K562 (cell line): Measurements from ENCODE around the gene SUMF1. TPM values are rescaled to one million over a fixed set of nuclear protein-coding genes. Genes with fewer than 3 reads are reported as not detected.

Experiments
- ADNP ChIP-seq: fragments of 200-800 bp; sonication (Bioruptor generic); IDR thresholded peaks from 2 replicates; pipeline ENCODE4 v1.6.1; 2016; ENCODE audit warnings: missing genetic modification characterization, missing compliant biosample characterization
- ARID2 ChIP-seq: fragments of 450-650 bp; IDR thresholded peaks from 2 replicates; pipeline ENCODE4 v1.6.1; 2017; ENCODE audit warnings: antibody characterized with exemption, mild to moderate bottlenecking
- CHD4 ChIP-seq: fragments of 200-600 bp; sonication (generic); IDR thresholded peaks from 3 replicates; pipeline ENCODE4 v1.6.1; 2012; ENCODE audit warnings: low read depth, mild to moderate bottlenecking, mixed read lengths, low read length, inconsistent platforms; ENCODE audit not compliant: insufficient read depth, insufficient replicate concordance, poor library complexity, severe bottlenecking
- ELF1 ChIP-seq: fragments of 200-800 bp; sonication (Bioruptor generic); IDR thresholded peaks from 2 replicates; pipeline ENCODE4 v1.6.1; 2016; ENCODE audit warnings: missing genetic modification characterization, missing compliant biosample characterization
- FOXA3 ChIP-seq, 2 experiments: fragments of 450-650 bp in 1 of 2; sonication (generic) in 1 of 2; formaldehyde crosslinking; IDR thresholded peaks in 1 of 2; conservative IDR thresholded peaks in 1 of 2; 2 replicates each; pipeline versions ENCODE4 v1.4.0 to v1.8.0; 2020 to 2022; ENCODE audit warnings: mild to moderate bottlenecking in 2 of 2, missing genetic modification reagents in 1 of 2
- FOXJ2 ChIP-seq: fragments of 200-800 bp; sonication (Bioruptor generic); IDR thresholded peaks from 2 replicates; pipeline ENCODE4 v1.6.1; 2016; ENCODE audit warnings: missing genetic modification characterization, missing compliant biosample characterization
- FOXM1 ChIP-seq, 2 experiments: fragments of 450-650 bp in 1 of 2; sonication (generic) in 1 of 2; formaldehyde crosslinking in 1 of 2; IDR thresholded peaks; 2 replicates each; pipeline versions ENCODE4 v1.6.1 to v1.9.0; 2017 to 2022; ENCODE audit warnings: low read depth in 2 of 2, mild to moderate bottlenecking in 2 of 2, missing genetic modification reagents in 1 of 2, moderate library complexity in 1 of 2
- HDAC1 ChIP-seq, 2 experiments: fragments of 450-650 bp; IDR thresholded peaks; 2 replicates each; pipeline ENCODE4 v1.6.1; 2016 to 2017; ENCODE audit warnings: inconsistent platforms in 1 of 2, mild to moderate bottlenecking in 1 of 2, moderate library complexity in 1 of 2
- HINFP ChIP-seq: fragments of 450-650 bp; conservative IDR thresholded peaks from 2 replicates; pipeline ENCODE4 v1.6.1; 2016; ENCODE audit warnings: missing genetic modification characterization, low read depth, mild to moderate bottlenecking, control low read depth, missing compliant biosample characterization
- KDM1A ChIP-seq, 2 experiments: fragments of 450-650 bp; IDR thresholded peaks; 2 replicates each; pipeline ENCODE4 v1.6.1; 2016; ENCODE audit warnings: mild to moderate bottlenecking in 2 of 2
- MAFF ChIP-seq: IDR thresholded peaks from 2 replicates; pipeline ENCODE4 v1.6.1; 2012; ENCODE audit warnings: low read length, improper control_type of control experiment
- MTA2 ChIP-seq: fragments of 450-650 bp; IDR thresholded peaks from 2 replicates; pipeline ENCODE4 v1.6.1; 2016; ENCODE audit warnings: low read depth
- NKRF ChIP-seq: fragments of 450-650 bp; IDR thresholded peaks from 2 replicates; pipeline ENCODE4 v1.6.1; 2016; ENCODE audit warnings: borderline replicate concordance
- OTX1 ChIP-seq: fragments of 450-650 bp; formaldehyde crosslinking; IDR thresholded peaks from 2 replicates; pipeline ENCODE4 v1.4.0; 2022; ENCODE audit warnings: mild to moderate bottlenecking
- RBBP5 ChIP-seq: fragments of 200-600 bp; sonication (generic); IDR thresholded peaks from 2 replicates; pipeline ENCODE4 v1.6.1; 2012; ENCODE audit warnings: borderline replicate concordance, mild to moderate bottlenecking, low read length, control low read depth, inconsistent platforms; ENCODE audit not compliant: insufficient read depth, poor library complexity, severe bottlenecking
- RFX7 ChIP-seq: fragments of 250-450 bp; sonication (Bioruptor Pico); IDR thresholded peaks from 2 replicates; pipeline ENCODE4 v1.5.1; 2021; ENCODE audit warnings: mild to moderate bottlenecking
- SIRT6 ChIP-seq: IDR thresholded peaks from one replicate; pipeline ENCODE4 v1.6.1; 2012; ENCODE audit warnings: low read depth, mild to moderate bottlenecking, control low read depth, inconsistent platforms, low read length, moderate library complexity
- SOX6 ChIP-seq: fragments of 450-650 bp; IDR thresholded peaks from 2 replicates; pipeline ENCODE4 v1.6.1; 2014; ENCODE audit warnings: mild to moderate bottlenecking
- TAF1 ChIP-seq: IDR thresholded peaks from 2 replicates; pipeline ENCODE4 v1.6.1; 2011; ENCODE audit warnings: mild to moderate bottlenecking, low read length, moderate library complexity; ENCODE audit not compliant: insufficient read depth, control insufficient read depth, severe bottlenecking; ENCODE audit errors: extremely low read depth
- TAF7 ChIP-seq: fragments of 450-650 bp; IDR thresholded peaks from 2 replicates; pipeline ENCODE4 v1.6.1; 2016; ENCODE audit warnings: missing genetic modification characterization, missing compliant biosample characterization
- U2AF1 ChIP-seq: fragments of 200-400 bp; formaldehyde crosslinking; optimal IDR thresholded peaks from 2 replicates; pipeline ENCODE3; 2017; ENCODE audit warnings: mild to moderate bottlenecking, low read depth, low read length, moderate library complexity
- ZHX1 ChIP-seq: fragments of 150-350 bp; conservative IDR thresholded peaks from 2 replicates; pipeline ENCODE4 v1.6.1; 2014; ENCODE audit warnings: low read length
- ZNF174 ChIP-seq: fragments of 250-450 bp; sonication (Bioruptor Pico); IDR thresholded peaks from 2 replicates; pipeline ENCODE4 v1.4.0; 2020; ENCODE audit warnings: mild to moderate bottlenecking
- ZNF644 ChIP-seq: fragments of 200-800 bp; sonication (Bioruptor generic); IDR thresholded peaks from 2 replicates; pipeline ENCODE4 v1.6.1; 2016; ENCODE audit warnings: low read depth, missing genetic modification characterization, missing compliant biosample characterization
- polyA plus RNA-seq, 8 experiments: library from polyadenylated mRNA; depleted of rRNA in 4 of 8; stranded (reverse) in 5 of 8; unstranded in 3 of 8; fragments of >200 nt; fragmentation: Nextera tagmentation in 2 of 8; fragmentation: Illumina TruSeq in 1 of 8; extraction: Ambion mirVana in 2 of 8; extraction: Trizol in 1 of 8; gene quantifications; 2 replicates each; pipeline versions ENCODE4 v1.2.1 to v1.2.3, GENCODE V29; 2011 to 2014; ENCODE audit warnings: inconsistent platforms in 1 of 8, missing spikeins in 1 of 8
- total RNA-seq, 7 experiments: library from RNA; depleted of rRNA in 6 of 7; stranded (reverse); fragments of >200 nt in 6 of 7; fragmentation: Illumina TruSeq in 2 of 7; extraction: Trizol in 2 of 7; gene quantifications; 2 replicates each; pipeline versions ENCODE4 v1.2.1 to v1.2.3, GENCODE V29; 2011 to 2021; ENCODE audit warnings: low replicate concordance in 1 of 7

Gene SUMF1
- total and polyA plus RNA-seq, 9 of the 15 experiments (the other 6 are each of a cell fraction or from before 2014, with no cell fraction given) = 1.3 to 7.4 (median 4.2) TPM

- TF ChIP-seq MTA2 (no peak), FOXM1 (IDR thresholded peaks at IDR 0.05; ENCODE audit: low read depth) (no peak), FOXM1 (CRISPR knock-in tag; IDR thresholded peaks at IDR 0.05; ENCODE audit: low read depth) (no peak), ARID2 (no peak), RFX7 (no peak), TAF7 (tag) (no peak), ZHX1 (no peak), ELF1 (tag) (no peak), SOX6 (no peak), OTX1 (no peak), ZNF174 (CRISPR knock-in tag) (no peak), HDAC1 (IDR thresholded peaks at IDR 0.05) (no peak), NKRF (no peak), KDM1A (IDR thresholded peaks at IDR 0.05) (peak; percentile 60 to 75; a peak in 2 of 4 replicates), U2AF1 (no peak), ZNF644 (tag) (no peak), HINFP (tag) (no peak), TAF1 (no peak), ADNP (tag) (0 out of 2 replicates have a peak, but pooled peaks have one; percentile 45), FOXJ2 (tag) (no peak), SIRT6 (no peak), RBBP5 (no peak), FOXA3 (CRISPR knock-in tag; conservative IDR thresholded peaks at IDR 0.05 in 1 of 2, IDR thresholded peaks at IDR 0.05 in 1 of 2) (no peak), MAFF (no peak), CHD4 (peak; percentile 71)
These were observed 42.0 kb upstream of the SUMF1 start (continued) for GRCh38 chr3:4509043-4509442.
